Fibroblast of peridontal ligament (primary cell): ENCODE measurements around the gene SSR2.
"Not testable (repeated sequence)": the region's sequence is repeated elsewhere in the genome, so short reads cannot be mapped to it uniquely, and the experiment has no call there.

Source experiments
- DNase-seq: peaks from one replicate; pipeline ENCODE4 v3.0.0-alpha.2; 2010; ENCODE audit errors: extremely low read depth

Gene SSR2

GRCh38 chr1:156048663-156049258 lies 28.0 kb upstream of the SSR2 start:
- DNase-seq = no peak

- DNase-seq = no peak
These were observed 24.3 kb upstream of the SSR2 start for GRCh38 chr1:156045076-156045475.

- no peak for DNase-seq
These were observed 22.1 kb upstream of the SSR2 start for GRCh38 chr1:156042828-156043227.

- DNase-seq = not testable (repeated sequence)
These were observed 14.2 kb upstream of the SSR2 start for GRCh38 chr1:156034991-156035390.

- no peak for DNase-seq
These were observed 12.3 kb upstream of the SSR2 start for GRCh38 chr1:156033011-156033410.

- DNase-seq = no peak
These were observed 5.8 kb upstream of the SSR2 start for GRCh38 chr1:156026588-156026987.

GRCh38 chr1:156025876-156026275 lies 5.1 kb upstream of the SSR2 start:
- peak; percentile 37 for DNase-seq

- no peak for DNase-seq
These were observed 4.0 kb upstream of the SSR2 start for GRCh38 chr1:156024801-156025200.

- DNase-seq = no peak
These were observed 1.2 kb upstream of the SSR2 start for GRCh38 chr1:156021954-156022353.

GRCh38 chr1:156021093-156021428 lies 310 bp upstream of the SSR2 start:
- DNase-seq = no peak

GRCh38 chr1:156019946-156020292 lies 832 bp downstream of the SSR2 start:
- no peak for DNase-seq

- no peak for DNase-seq
These were observed 5.9 kb downstream of the SSR2 start for GRCh38 chr1:156014829-156015228.

GRCh38 chr1:156012051-156012817 lies 8.5 kb downstream of the SSR2 start:
- DNase-seq = no peak

GRCh38 chr1:156009404-156009803 lies 11.3 kb downstream of the SSR2 start:
- no peak for DNase-seq

GRCh38 chr1:156006666-156007376 lies 13.9 kb downstream of the SSR2 start:
- no peak for DNase-seq

- no peak for DNase-seq
These were observed 15.7 kb downstream of the SSR2 start for GRCh38 chr1:156004843-156005584.

- DNase-seq = no peak
These were observed 16.9 kb downstream of the SSR2 start for GRCh38 chr1:156003923-156004188.

- no peak for DNase-seq
These were observed 18.4 kb downstream of the SSR2 start for GRCh38 chr1:156002188-156002911.

GRCh38 chr1:156001662-156002171 lies 19.0 kb downstream of the SSR2 start:
- no peak for DNase-seq

GRCh38 chr1:156001021-156001661 lies 19.6 kb downstream of the SSR2 start:
- DNase-seq = no peak

GRCh38 chr1:155999964-156000363 lies 20.8 kb downstream of the SSR2 start:
- DNase-seq = no peak
